Measurements from ENCODE around the gene ALB.

- TF ChIP-seq CTCF (IDR thresholded peaks at IDR 0.05; ENCODE audit: low read length) (no peak), EZH2 (IDR thresholded peaks at IDR 0.05; ENCODE audit: borderline replicate concordance, low read length) (no peak)
Measured at GRCh38 chr4:73387552-73387951, 16.5 kb upstream of the ALB start.
